Thoracic aorta (tissue), 2 donors: ENCODE results near the gene SARS1. TPM values are rescaled to one million over a fixed set of nuclear protein-coding genes. Genes with fewer than 3 reads are reported as not detected.

Experiments
- ATAC-seq: fragments of 150-250 bp; one replicate; pipeline ENCODE4 v1.8.0; 2017; ENCODE audit warnings: low read depth; ENCODE audit not compliant: insufficient number of reproducible peaks, low FRiP score
- DNase-seq: peaks from one replicate; pipeline ENCODE4 v3.0.0-alpha.2; 2020; ENCODE audit warnings: low spot score
- H3K27ac ChIP-seq, 2 donors: fragments of 200-600 bp; sonication (generic); 1 replicate in 1 of 2; 2 replicates in 1 of 2; pipeline ENCODE4 v1.5.1; 2016; ENCODE audit warnings: mild to moderate bottlenecking in 2 of 2, moderate library complexity in 2 of 2
- H3K27me3 ChIP-seq: fragments of 200-600 bp; sonication (generic); replicated peaks from 2 replicates; pipeline ENCODE4 v1.6.0; 2016; ENCODE audit warnings: mild to moderate bottlenecking; ENCODE audit not compliant: insufficient read depth
- H3K36me3 ChIP-seq: fragments of 200-600 bp; sonication (generic); one replicate; pipeline ENCODE4 v1.5.1; 2016
- H3K4me1 ChIP-seq, 2 donors: fragments of 200-600 bp; sonication (generic); 1 replicate in 1 of 2; 2 replicates in 1 of 2; pipeline versions ENCODE4 v1.5.1 to v1.6.0; 2016; ENCODE audit warnings: low read depth in 2 of 2, mild to moderate bottlenecking in 1 of 2; ENCODE audit not compliant: control insufficient read depth in 1 of 2
- H3K4me3 ChIP-seq: fragments of 200-600 bp; sonication (generic); 2 replicates; pipeline ENCODE4 v1.5.1; 2016; ENCODE audit warnings: mild to moderate bottlenecking
- H3K9me3 ChIP-seq: fragments of 200-600 bp; sonication (generic); 2 replicates; pipeline ENCODE4 v1.5.1; 2016
- CTCF ChIP-seq: fragments of 200-600 bp; sonication (generic); IDR thresholded peaks from one replicate; pipeline ENCODE4 v1.5.1; 2019; ENCODE audit warnings: antibody characterized with exemption
- total RNA-seq, 2 donors: library from RNA; depleted of rRNA; stranded (reverse); fragments of >200 nt; gene quantifications; one replicate each; pipeline versions ENCODE4 v1.1.0 to v1.2.3, GENCODE V29; 2016

Gene SARS1
- total RNA-seq, 2 donors from 2014 or later = 122 to 137 TPM

- Histone ChIP-seq H3K27me3 (no peaks in the 10 kb centered on the region), H3K9me3 (no peaks in the 10 kb centered on the region), H3K4me3 (no peak overlapping the region), H3K4me1 (peaks cover 5 to 10% of the 10 kb centered on the region in 2 donors), H3K27ac (no peak overlapping the region), H3K36me3 (no peaks in the 10 kb centered on the region)
- no peak for TF ChIP-seq CTCF
- no peak for DNase-seq
- ATAC-seq = no peak
Observed at GRCh38 chr1:109258481-109259466, 45.1 kb downstream of the SARS1 start.

DNA sequence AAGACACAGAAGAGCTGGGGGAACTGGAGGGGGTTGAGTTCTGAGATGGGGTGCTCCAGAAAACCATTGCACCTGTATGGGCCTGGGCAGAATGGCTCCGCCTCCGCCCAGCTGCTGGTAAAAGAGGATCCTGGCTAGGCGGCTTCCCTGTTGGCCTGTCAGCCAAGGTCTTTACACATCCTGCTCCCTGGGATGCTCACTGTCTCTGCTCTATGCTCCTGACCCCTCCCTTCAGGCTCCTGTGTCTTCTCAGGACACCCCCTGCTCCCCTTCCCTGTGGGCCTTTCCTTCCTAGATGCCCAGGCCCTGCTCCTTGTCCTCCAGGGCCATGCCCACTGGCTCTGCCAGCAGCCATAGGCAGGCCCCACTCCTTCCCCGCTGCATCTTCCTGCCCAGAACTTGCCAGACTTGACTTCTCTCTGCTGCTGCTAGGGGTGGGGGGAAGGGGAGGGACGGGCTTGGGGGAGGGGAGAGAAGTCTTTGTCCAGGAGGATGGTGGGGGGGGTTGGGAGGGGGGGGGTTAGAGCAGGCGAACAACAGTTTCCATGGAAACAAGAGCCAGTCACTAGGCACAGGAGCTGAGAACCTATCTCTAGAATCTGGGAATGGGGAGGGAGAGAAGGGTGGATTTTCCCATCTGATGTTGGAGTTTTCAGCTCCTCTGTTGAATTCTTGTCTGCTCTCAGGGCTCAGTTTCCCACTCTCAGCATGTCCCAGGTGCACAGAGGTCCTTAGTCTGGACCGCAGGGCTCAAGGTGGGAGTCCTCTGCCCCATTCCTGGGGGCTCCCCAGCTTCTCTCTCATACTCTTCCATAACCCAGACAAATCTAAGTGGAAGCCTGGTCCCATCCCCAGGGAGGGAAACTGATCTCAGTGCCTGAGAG is 46.2 kb downstream of the SARS1 start:
- H3K9me3 ChIP-seq = no peaks in the 10 kb centered on the region
- no peak for ATAC-seq
- no peak for TF ChIP-seq CTCF
- H3K4me1 ChIP-seq = no peaks in the 10 kb centered on the region
- no peak overlapping the region for H3K27ac ChIP-seq
- no peaks in the 10 kb centered on the region for H3K36me3 ChIP-seq
- DNase-seq = no peak
- no peaks in the 10 kb centered on the region for H3K27me3 ChIP-seq
- no peak overlapping the region for H3K4me3 ChIP-seq

GRCh38 chr1:109261006-109261405 is 47.3 kb downstream of the SARS1 start:
- H3K27me3 ChIP-seq = no peaks in the 10 kb centered on the region
- H3K4me1 ChIP-seq = no peaks in the 10 kb centered on the region
- no peak for TF ChIP-seq CTCF
- ATAC-seq = no peak
- no peak overlapping the region for H3K4me3 ChIP-seq
- H3K27ac ChIP-seq = no peak overlapping the region
- no peaks in the 10 kb centered on the region for H3K9me3 ChIP-seq
- no peak for DNase-seq
- H3K36me3 ChIP-seq = no peaks in the 10 kb centered on the region

GRCh38 chr1:109261578-109261977 is 47.9 kb downstream of the SARS1 start:
- H3K27ac ChIP-seq = no peak overlapping the region
- H3K4me1 ChIP-seq = no peaks in the 10 kb centered on the region
- TF ChIP-seq CTCF = no peak
- DNase-seq = no peak
- H3K9me3 ChIP-seq = no peaks in the 10 kb centered on the region
- H3K36me3 ChIP-seq = no peaks in the 10 kb centered on the region
- H3K4me3 ChIP-seq = no peak overlapping the region
- H3K27me3 ChIP-seq = no peaks in the 10 kb centered on the region
- no peak for ATAC-seq
